Measurements from ENCODE around the gene ICA1. TPM values are rescaled to one million over a fixed set of nuclear protein-coding genes. Genes with fewer than 3 reads are reported as not detected.

ICA1 gene
- polyA plus RNA-seq, 2 of the 4 experiments (the other 2 are of a cell fraction) = 0.66 to 2.0 TPM

- FAIRE-seq = no peak
- POLR2A ChIA-PET = no interaction called here
- no peaks in the 10 kb centered on the region for H3K4me1 ChIP-seq
- no peak overlapping the region for H3K4me2 ChIP-seq
- 45% methylated on average over 6 of the region's 6 CpGs for WGBS (ENCODE audit: missing lambda C conversion rate)
- CTCF ChIA-PET = interaction anchor here (0.8 kb wide), 1 partner anchor 24 kb away, joined by 3 read pairs; no protein-coding TSS in a partner anchor
- H3K27ac ChIP-seq = no peak overlapping the region
- H3K9me3 ChIP-seq = no peaks in the 10 kb centered on the region; the same call in 2 of the 3 replicates
- no peak for TF ChIP-seq BHLHE40 (IDR thresholded peaks at IDR 0.05; ENCODE audit: low read depth, low read length)
- no peak for TF ChIP-seq BCL3 (IDR thresholded peaks at IDR 0.05)
- TF ChIP-seq NR3C1 (IDR thresholded peaks at IDR 0.05) = no peak
- no peak for TF ChIP-seq NFE2L2 (conservative IDR thresholded peaks at IDR 0.05; ENCODE audit: low read length)
- no peak for TF ChIP-seq REST (IDR thresholded peaks at IDR 0.05)
- no peak for TF ChIP-seq HEYL (CRISPR knock-in tag; IDR thresholded peaks at IDR 0.05)
- no peak for TF ChIP-seq CTCF (IDR thresholded peaks at IDR 0.05)
- no peak for TF ChIP-seq TFCP2L1 (CRISPR knock-in tag; IDR thresholded peaks at IDR 0.05)
- no peak for TF ChIP-seq FOSB (CRISPR knock-in tag; IDR thresholded peaks at IDR 0.05)
- no peak for TF ChIP-seq HOXB13 (CRISPR knock-in tag; IDR thresholded peaks at IDR 0.05; ENCODE audit: low read depth)
- TF ChIP-seq HES2 (IDR thresholded peaks at IDR 0.05) = no peak
- no peak overlapping the region for H3K4me3 ChIP-seq
- ATAC-seq = no peak
- no peak for DNase-seq (ENCODE audit: low read depth in 1 of 2, low spot score in 1 of 2)
Measured at GRCh38 chr7:8255680-8256655, 6.0 kb downstream of the ICA1 start.

GRCh38 chr7:8254667-8255066, 7.3 kb downstream of the ICA1 start:
- no peak for DNase-seq (ENCODE audit: low read depth in 1 of 2, low spot score in 1 of 2)
- Histone ChIP-seq H3K4me1 (no peaks in the 10 kb centered on the region), H3K4me2 (no peak overlapping the region), H3K27ac (no peak overlapping the region), H3K4me3 (no peak overlapping the region), H3K9me3 (no peaks in the 10 kb centered on the region; the same call in 2 of the 3 replicates)
- no peak for FAIRE-seq
- no peak for ATAC-seq
- CTCF ChIA-PET = interaction anchor here (0.8 to 0.9 kb wide), 2 partner anchors 29 to 41 kb away, joined by 3 read pairs; no protein-coding TSS in a partner anchor
- POLR2A ChIA-PET = no interaction called here
- TF ChIP-seq HMGXB4 (CRISPR knock-in tag; IDR thresholded peaks at IDR 0.05; ENCODE audit: borderline replicate concordance) = no peak
- no peak for TF ChIP-seq RNF2 (IDR thresholded peaks at IDR 0.05; ENCODE audit: borderline replicate concordance, low read depth)
- no peak for TF ChIP-seq CEBPB (IDR thresholded peaks at IDR 0.05)
- no peak for TF ChIP-seq HOXB13 (CRISPR knock-in tag; IDR thresholded peaks at IDR 0.05; ENCODE audit: low read depth)
- no peak for TF ChIP-seq RCOR1 (IDR thresholded peaks at IDR 0.05; ENCODE audit: low read depth, low read length)
- no peak for TF ChIP-seq HOXA7 (CRISPR knock-in tag; IDR thresholded peaks at IDR 0.05)
- no peak for TF ChIP-seq RAD21 (conservative IDR thresholded peaks at IDR 0.05 in 1 of 2, IDR thresholded peaks at IDR 0.05 in 1 of 2)
- no peak for TF ChIP-seq POLR2A (IDR thresholded peaks at IDR 0.05; ENCODE audit: low read length)
- no peak for TF ChIP-seq KDM1A (IDR thresholded peaks at IDR 0.05; ENCODE audit: low read depth)
- WGBS (ENCODE audit: missing lambda C conversion rate) = 15% methylated on average over 3 of the region's 3 CpGs
